ENCODE results near the gene LILRA1. TPM values are rescaled to one million over a fixed set of nuclear protein-coding genes. Genes with fewer than 3 reads are reported as not detected.
"Not testable (repeated sequence)": the region's sequence is repeated elsewhere in the genome, so short reads cannot be mapped to it uniquely, and the experiment has no call there.

Gene LILRA1
- 1 to 10 TPM in 2 of 4 donors, not detected in 2; 1.1 to 4.8 TPM for total RNA-seq

DNA sequence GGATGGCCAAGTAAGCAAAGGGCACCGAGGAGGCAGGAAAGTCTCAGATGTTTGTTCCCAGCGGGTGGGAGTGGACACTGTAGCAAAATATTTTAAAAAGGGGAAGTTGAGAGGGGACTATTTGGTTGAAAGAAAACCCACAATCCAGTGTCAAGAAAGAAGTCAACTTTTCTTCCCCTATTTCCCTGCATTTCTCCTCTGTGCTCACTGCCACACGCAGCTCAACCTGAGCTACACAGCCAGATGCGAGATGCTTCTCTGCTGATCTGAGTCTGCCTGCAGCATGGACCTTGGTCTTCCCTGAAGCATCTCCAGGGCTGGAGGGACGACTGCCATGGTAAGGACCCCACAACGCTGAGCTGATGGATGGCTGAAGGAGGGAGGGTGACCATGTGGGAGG lies at the start of gene LILRA1:
Gene LILRA1, plus strand, starts transcription at position 188 of the 400 bp plus-strand sequence. CDS start 613 bp downstream, outside the sequence.
- TF ChIP-seq, protein P1, sequence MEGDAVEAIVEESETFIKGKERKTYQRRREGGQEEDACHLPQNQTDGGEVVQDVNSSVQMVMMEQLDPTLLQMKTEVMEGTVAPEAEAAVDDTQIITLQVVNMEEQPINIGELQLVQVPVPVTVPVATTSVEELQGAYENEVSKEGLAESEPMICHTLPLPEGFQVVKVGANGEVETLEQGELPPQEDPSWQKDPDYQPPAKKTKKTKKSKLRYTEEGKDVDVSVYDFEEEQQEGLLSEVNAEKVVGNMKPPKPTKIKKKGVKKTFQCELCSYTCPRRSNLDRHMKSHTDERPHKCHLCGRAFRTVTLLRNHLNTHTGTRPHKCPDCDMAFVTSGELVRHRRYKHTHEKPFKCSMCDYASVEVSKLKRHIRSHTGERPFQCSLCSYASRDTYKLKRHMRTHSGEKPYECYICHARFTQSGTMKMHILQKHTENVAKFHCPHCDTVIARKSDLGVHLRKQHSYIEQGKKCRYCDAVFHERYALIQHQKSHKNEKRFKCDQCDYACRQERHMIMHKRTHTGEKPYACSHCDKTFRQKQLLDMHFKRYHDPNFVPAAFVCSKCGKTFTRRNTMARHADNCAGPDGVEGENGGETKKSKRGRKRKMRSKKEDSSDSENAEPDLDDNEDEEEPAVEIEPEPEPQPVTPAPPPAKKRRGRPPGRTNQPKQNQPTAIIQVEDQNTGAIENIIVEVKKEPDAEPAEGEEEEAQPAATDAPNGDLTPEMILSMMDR (IDR thresholded peaks at IDR 0.05; ENCODE audit: low read depth) = not testable (repeated sequence)

DNA sequence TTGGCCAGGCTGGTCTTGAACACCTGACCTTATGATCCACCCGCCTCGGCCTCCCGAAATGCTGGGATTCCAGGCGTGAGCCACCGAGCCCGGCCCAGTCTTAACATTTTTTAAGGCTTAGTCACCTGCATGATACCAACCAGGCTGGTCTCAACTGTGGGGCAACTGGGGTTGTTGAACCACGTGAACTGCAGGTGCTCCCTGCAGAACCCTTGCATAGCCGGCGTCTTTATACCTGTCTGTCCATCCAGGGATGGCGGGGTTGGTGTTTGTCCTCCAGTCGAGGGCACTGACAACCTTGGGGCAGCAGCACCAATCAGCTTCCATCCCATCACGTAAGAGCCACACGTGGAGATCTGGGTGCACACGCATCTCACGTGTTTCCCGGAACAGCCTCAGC lies 44.6 kb upstream of the LILRA1 start:
- TF ChIP-seq, protein P1 (IDR thresholded peaks at IDR 0.05; ENCODE audit: low read depth) = no peak

DNA sequence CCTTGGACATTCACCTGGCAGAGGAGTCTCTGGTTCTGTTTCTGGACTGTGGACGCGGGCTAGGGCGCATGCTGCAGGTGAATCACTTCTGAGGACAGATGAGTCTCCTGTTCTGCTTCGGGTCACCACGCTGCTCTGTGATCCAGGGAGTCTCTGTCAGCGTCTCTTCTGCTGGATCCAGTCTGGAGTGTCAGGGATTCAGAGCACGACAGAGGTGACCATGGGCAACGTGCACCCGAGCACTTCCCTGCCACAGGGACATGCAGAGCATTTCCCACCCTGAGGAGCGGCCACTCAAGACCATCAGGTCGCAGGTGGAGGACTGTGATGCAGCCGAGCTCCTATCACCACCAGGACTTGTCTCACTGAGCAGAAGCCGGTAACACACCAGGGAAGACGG lies 44.2 kb upstream of the LILRA1 start:
- TF ChIP-seq, protein P1 (IDR thresholded peaks at IDR 0.05; ENCODE audit: low read depth) = no peak

DNA sequence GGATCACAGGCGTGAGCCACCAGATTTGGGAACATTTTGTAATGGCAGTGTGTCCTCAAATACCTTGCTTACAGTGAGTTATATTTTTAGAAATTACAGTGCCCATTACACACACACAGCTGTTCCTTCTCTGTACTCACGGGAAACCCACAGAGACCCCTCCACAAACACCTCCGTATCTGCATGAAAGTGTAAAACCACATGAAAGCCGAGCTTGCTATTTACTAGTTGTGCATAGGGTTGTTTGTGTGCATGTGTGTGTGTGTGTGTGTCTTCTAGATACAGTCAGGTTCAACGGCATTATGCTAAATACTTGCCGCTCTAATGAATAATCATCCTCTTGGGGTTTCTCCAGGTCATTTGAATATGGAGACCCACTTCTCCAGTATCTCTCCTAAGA lies 42.1 kb upstream of the LILRA1 start:
- TF ChIP-seq, protein P1 (IDR thresholded peaks at IDR 0.05; ENCODE audit: low read depth) = no peak

DNA sequence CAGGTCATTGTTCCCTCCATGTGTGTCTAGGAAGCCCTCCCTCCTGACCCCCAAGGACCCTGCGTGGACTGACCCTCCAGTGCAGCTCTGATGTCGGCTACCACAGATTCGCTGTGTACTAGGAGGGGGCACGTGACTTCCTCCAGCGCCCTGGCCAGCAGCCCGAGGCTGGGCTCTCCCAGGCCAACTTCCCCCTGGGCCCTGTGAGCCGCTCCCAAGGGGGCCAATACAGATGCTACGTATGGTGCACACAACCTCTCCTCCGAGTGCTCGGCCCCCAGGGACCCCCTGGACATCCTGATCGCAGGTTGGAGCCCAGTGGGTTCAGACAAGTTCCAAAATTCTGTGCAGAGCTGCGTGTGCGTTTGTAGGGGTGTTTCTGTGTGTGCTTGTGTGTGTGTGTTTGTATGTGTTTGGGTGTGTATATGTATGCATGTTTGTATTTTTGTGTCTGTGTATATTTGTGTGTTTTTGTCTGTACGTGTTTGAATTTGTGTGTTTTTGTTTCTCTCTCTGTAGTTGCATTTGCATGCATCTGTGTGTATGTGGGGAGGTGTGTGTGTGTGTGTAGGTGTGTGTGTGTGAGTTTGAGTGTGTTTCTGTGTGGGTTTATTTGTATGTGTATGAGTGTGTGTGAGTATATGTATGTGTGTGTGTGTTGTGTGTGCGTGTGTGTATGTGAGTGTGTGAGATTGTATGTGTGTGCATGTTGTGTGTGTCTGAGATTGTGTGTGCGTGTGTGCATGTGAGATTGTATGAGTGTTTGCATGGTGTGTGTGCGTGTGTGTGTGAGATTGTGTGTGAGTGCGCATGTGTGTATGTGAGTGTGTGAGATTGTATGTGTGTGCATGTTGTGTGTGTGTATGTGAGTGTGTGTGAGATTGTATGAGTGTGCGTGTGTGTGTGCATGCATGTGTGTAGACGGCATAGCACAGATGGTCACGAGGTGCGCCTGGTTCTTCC lies 41.2 kb upstream of the LILRA1 start:
- TF ChIP-seq, protein P1 (IDR thresholded peaks at IDR 0.05; ENCODE audit: low read depth) = no peak

DNA sequence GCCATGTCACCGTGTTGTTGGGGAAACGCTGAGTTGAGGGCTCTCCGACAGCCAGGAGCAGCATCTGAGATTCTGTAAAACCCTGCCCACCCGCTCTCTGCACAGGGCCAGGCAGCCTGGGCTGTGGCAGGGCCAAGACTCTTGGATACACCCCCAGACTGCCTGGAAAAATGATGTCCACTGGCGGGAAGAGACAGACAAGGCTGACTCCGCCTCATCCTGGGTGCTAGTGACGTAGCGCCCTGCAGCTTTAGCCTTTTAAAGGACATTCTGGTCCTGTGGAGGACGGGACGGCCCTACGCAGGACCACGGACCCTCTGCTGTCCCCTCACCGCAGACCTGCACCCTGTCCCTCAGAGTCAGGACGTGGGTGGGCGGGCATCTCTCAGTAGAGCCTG lies 40.5 kb upstream of the LILRA1 start:
- TF ChIP-seq, protein P1 (IDR thresholded peaks at IDR 0.05; ENCODE audit: low read depth) = no peak

DNA sequence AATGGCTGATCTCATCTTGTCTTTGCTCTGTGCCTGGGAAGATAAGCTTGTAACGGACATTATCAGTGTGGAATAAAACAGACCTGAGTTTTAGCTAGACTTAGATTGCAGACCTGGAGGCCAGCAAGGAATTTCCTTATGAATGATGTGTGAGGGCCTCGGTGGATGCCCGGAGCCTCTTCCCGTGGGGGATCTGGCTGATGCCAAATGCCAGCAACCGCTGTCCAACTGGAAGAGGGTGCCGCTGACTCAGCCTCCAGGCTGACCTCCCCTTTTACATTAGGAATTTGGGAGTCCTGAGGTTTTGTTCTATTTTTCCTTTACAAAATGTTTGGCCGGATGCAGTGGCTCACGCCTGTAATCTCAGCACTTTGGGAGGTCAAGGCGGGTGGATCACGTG lies 39.4 kb upstream of the LILRA1 start:
- TF ChIP-seq, protein P1 (IDR thresholded peaks at IDR 0.05; ENCODE audit: low read depth) = no peak

All from subcutaneous adipose tissue (tissue), 4 donors.